Choroid plexus epithelial cell (primary cell): ENCODE results near the gene RNASE11.

Source experiments
- DNase-seq: peaks from one replicate; pipeline ENCODE4 v3.0.0-alpha.2; 2010; ENCODE audit warnings: low read depth
- H3K4me3 ChIP-seq: 2 replicates; pipeline ENCODE4 v1.5.1; 2011; ENCODE audit warnings: low read depth, mild to moderate bottlenecking, control low read depth, low read length, moderate library complexity
- CTCF ChIP-seq: conservative IDR thresholded peaks from 2 replicates; pipeline ENCODE4 v1.5.1; 2011; ENCODE audit warnings: low read depth, mild to moderate bottlenecking, control low read depth, inconsistent platforms, low read length, moderate library complexity

RNASE11 gene

GRCh38 chr14:20628063-20628854 lies 40.5 kb upstream of the RNASE11 start:
- no peak for TF ChIP-seq CTCF
- no peak overlapping the region for H3K4me3 ChIP-seq
- no peak for DNase-seq

GRCh38 chr14:20627346-20628027 lies 39.7 kb upstream of the RNASE11 start:
- H3K4me3 ChIP-seq = no peak overlapping the region
- no peak for TF ChIP-seq CTCF
- DNase-seq = no peak

- no peak overlapping the region for H3K4me3 ChIP-seq
- no peak for DNase-seq
- TF ChIP-seq CTCF = no peak
These were observed 38.5 kb upstream of the RNASE11 start for GRCh38 chr14:20626274-20626673.

- peak overlapping the region; percentile 53 for H3K4me3 ChIP-seq
- no peak for TF ChIP-seq CTCF
- peak; percentile 74 for DNase-seq
These were observed 36.8 kb upstream of the RNASE11 start for GRCh38 chr14:20624495-20625070.

GRCh38 chr14:20623798-20624197 lies 36.0 kb upstream of the RNASE11 start:
- no peak for DNase-seq
- H3K4me3 ChIP-seq = no peak overlapping the region
- TF ChIP-seq CTCF = no peak

- TF ChIP-seq CTCF = no peak
- no peak overlapping the region for H3K4me3 ChIP-seq
- DNase-seq = no peak
These were observed 35.1 kb upstream of the RNASE11 start for GRCh38 chr14:20622816-20623291.
